ENCODE measurements around the gene KCNJ16. TPM values are rescaled to one million over a fixed set of nuclear protein-coding genes. Genes with fewer than 3 reads are reported as not detected.
A peak's percentile ranks its signal among the peaks of the same experiment; 100 is the strongest.

Gene KCNJ16
- total RNA-seq, 1 donor from 2014 or later = 0.27 TPM

GRCh38 chr17:70120425-70120824 is 45.4 kb downstream of the KCNJ16 start:
- Mint-ChIP-seq H3K4me3 (ENCODE audit: unreplicated experiment) (no peak overlapping the region), H3K27ac (ENCODE audit: unreplicated experiment) (no peak overlapping the region), H3K9me3 (ENCODE audit: unreplicated experiment) (peaks cover 1% of the 10 kb centered on the region), H3K27me3 (ENCODE audit: unreplicated experiment) (no peaks in the 10 kb centered on the region), H3K36me3 (ENCODE audit: unreplicated experiment) (no peaks in the 10 kb centered on the region), H3K4me1 (ENCODE audit: low read depth, unreplicated experiment) (no peaks in the 10 kb centered on the region)
- no peak for TF ChIP-seq CTCF (IDR thresholded peaks at IDR 0.05; ENCODE audit: partially characterized antibody, unreplicated experiment)
- no peak for DNase-seq

- no peak overlapping the region for H3K27ac Mint-ChIP-seq (ENCODE audit: unreplicated experiment)
- H3K4me1 Mint-ChIP-seq (ENCODE audit: low read depth, unreplicated experiment) = no peaks in the 10 kb centered on the region
- H3K27me3 Mint-ChIP-seq (ENCODE audit: unreplicated experiment) = no peaks in the 10 kb centered on the region
Observed at GRCh38 chr17:70121126-70121525, 46.1 kb downstream of the KCNJ16 start.

GRCh38 chr17:70123193-70123592 is 48.2 kb downstream of the KCNJ16 start:
- Mint-ChIP-seq H3K27ac (ENCODE audit: unreplicated experiment) (no peak overlapping the region), H3K9me3 (ENCODE audit: unreplicated experiment) (peaks cover 1% of the 10 kb centered on the region), H3K4me1 (ENCODE audit: low read depth, unreplicated experiment) (no peaks in the 10 kb centered on the region), H3K4me3 (ENCODE audit: unreplicated experiment) (no peak overlapping the region), H3K36me3 (ENCODE audit: unreplicated experiment) (peaks cover 7% of the 10 kb centered on the region), H3K27me3 (ENCODE audit: unreplicated experiment) (no peaks in the 10 kb centered on the region)
- no peak for DNase-seq
- no peak for TF ChIP-seq CTCF (IDR thresholded peaks at IDR 0.05; ENCODE audit: partially characterized antibody, unreplicated experiment)

More at GRCh38 chr17:70121126-70121525, 46.1 kb downstream of the KCNJ16 start:
- H3K4me3 Mint-ChIP-seq (ENCODE audit: unreplicated experiment) = no peak overlapping the region
- no peak for TF ChIP-seq CTCF (IDR thresholded peaks at IDR 0.05; ENCODE audit: partially characterized antibody, unreplicated experiment)
- H3K36me3 Mint-ChIP-seq (ENCODE audit: unreplicated experiment) = no peaks in the 10 kb centered on the region
- peaks cover 1% of the 10 kb centered on the region for H3K9me3 Mint-ChIP-seq (ENCODE audit: unreplicated experiment)
- no peak for DNase-seq

- H3K4me3 Mint-ChIP-seq (ENCODE audit: unreplicated experiment) = no peak overlapping the region
- H3K9me3 Mint-ChIP-seq (ENCODE audit: unreplicated experiment) = no peaks in the 10 kb centered on the region
- no peak for DNase-seq
- no peak overlapping the region for H3K27ac Mint-ChIP-seq (ENCODE audit: unreplicated experiment)
- no peak for TF ChIP-seq CTCF (IDR thresholded peaks at IDR 0.05; ENCODE audit: partially characterized antibody, unreplicated experiment)
- H3K36me3 Mint-ChIP-seq (ENCODE audit: unreplicated experiment) = peaks cover 7% of the 10 kb centered on the region
- no peaks in the 10 kb centered on the region for H3K4me1 Mint-ChIP-seq (ENCODE audit: low read depth, unreplicated experiment)
- no peaks in the 10 kb centered on the region for H3K27me3 Mint-ChIP-seq (ENCODE audit: unreplicated experiment)
Observed at GRCh38 chr17:70124723-70125122, 49.7 kb downstream of the KCNJ16 start.

- no peaks in the 10 kb centered on the region for H3K9me3 Mint-ChIP-seq (ENCODE audit: unreplicated experiment)
- peaks cover 12% of the 10 kb centered on the region for H3K4me1 Mint-ChIP-seq (ENCODE audit: low read depth, unreplicated experiment)
- peaks cover 7% of the 10 kb centered on the region for H3K36me3 Mint-ChIP-seq (ENCODE audit: unreplicated experiment)
- H3K4me3 Mint-ChIP-seq (ENCODE audit: unreplicated experiment) = no peak overlapping the region
- H3K27ac Mint-ChIP-seq (ENCODE audit: unreplicated experiment) = peak overlapping the region; percentile 4
- TF ChIP-seq CTCF (IDR thresholded peaks at IDR 0.05; ENCODE audit: partially characterized antibody, unreplicated experiment) = no peak
- DNase-seq = no peak
- no peaks in the 10 kb centered on the region for H3K27me3 Mint-ChIP-seq (ENCODE audit: unreplicated experiment)
Observed at GRCh38 chr17:70127221-70127873, 52.3 kb downstream of the KCNJ16 start.
